GM19452 (cell line): ENCODE measurements around the gene ARHGAP15.

ENCODE experiments used
- ATAC-seq: cut with Tn5 transposase; IDR thresholded peaks from one replicate; pipeline ENCODE4 v1.9.1; 2021; ENCODE audit not compliant: unreplicated experiment

Gene ARHGAP15

GRCh38 chr2:143559147-143559546, 429.9 kb downstream of the ARHGAP15 start:
- ATAC-seq: no peak

GRCh38 chr2:143560724-143561123, 431.5 kb downstream of the ARHGAP15 start:
- ATAC-seq: no peak

- peak; percentile 93 for ATAC-seq
Measured at GRCh38 chr2:143564419-143564818, 435.2 kb downstream of the ARHGAP15 start.

- ATAC-seq: no peak
Measured at GRCh38 chr2:143571747-143572146, 442.5 kb downstream of the ARHGAP15 start.

GRCh38 chr2:143572421-143572820, 443.2 kb downstream of the ARHGAP15 start:
- no peak for ATAC-seq

- ATAC-seq: no peak
Measured at GRCh38 chr2:143574069-143574468, 444.9 kb downstream of the ARHGAP15 start.

GRCh38 chr2:143575340-143575739, 446.1 kb downstream of the ARHGAP15 start:
- no peak for ATAC-seq

GRCh38 chr2:143577489-143577888, 448.3 kb downstream of the ARHGAP15 start:
- no peak for ATAC-seq

GRCh38 chr2:143579456-143579855, 450.2 kb downstream of the ARHGAP15 start:
- ATAC-seq: no peak

- no peak for ATAC-seq
Measured at GRCh38 chr2:143581134-143581533, 451.9 kb downstream of the ARHGAP15 start.

- no peak for ATAC-seq
Measured at GRCh38 chr2:143582046-143582747, 453.0 kb downstream of the ARHGAP15 start.

GRCh38 chr2:143584936-143585335, 455.7 kb downstream of the ARHGAP15 start:
- no peak for ATAC-seq

- ATAC-seq: no peak
Measured at GRCh38 chr2:143586119-143586518, 456.9 kb downstream of the ARHGAP15 start.

GRCh38 chr2:143588746-143589145, 459.5 kb downstream of the ARHGAP15 start:
- no peak for ATAC-seq

GRCh38 chr2:143594161-143594560, 464.9 kb downstream of the ARHGAP15 start:
- ATAC-seq: no peak

- no peak for ATAC-seq
Measured at GRCh38 chr2:143594745-143595144, 465.5 kb downstream of the ARHGAP15 start.

GRCh38 chr2:143600116-143600515, 470.9 kb downstream of the ARHGAP15 start:
- ATAC-seq: no peak

GRCh38 chr2:143601828-143602227, 472.6 kb downstream of the ARHGAP15 start:
- no peak for ATAC-seq

GRCh38 chr2:143603035-143603655, 473.9 kb downstream of the ARHGAP15 start:
- no peak for ATAC-seq

- no peak for ATAC-seq
Measured at GRCh38 chr2:143603846-143604565, 474.8 kb downstream of the ARHGAP15 start.

GRCh38 chr2:143604566-143604959, 475.3 kb downstream of the ARHGAP15 start:
- ATAC-seq: no peak
